ENCODE results near the gene HSP90AB1. TPM values are rescaled to one million over a fixed set of nuclear protein-coding genes. Genes with fewer than 3 reads are reported as not detected.

HSP90AB1 gene
- total and polyA plus RNA-seq, 9 of the 15 experiments (the other 6 are each of a cell fraction or from before 2014, with no cell fraction given) = 1,780 to 3,358 (median 2,262) TPM

- TF ChIP-seq ARID3A (IDR thresholded peaks at IDR 0.05; ENCODE audit: borderline replicate concordance, low read depth, low read length) = no peak
- TF ChIP-seq GATA2 (CRISPR knock-in tag; IDR thresholded peaks at IDR 0.05) = 0 out of 2 replicates have a peak, but pooled peaks have one; percentile 38
- TF ChIP-seq ZNF124 (CRISPR knock-in tag; IDR thresholded peaks at IDR 0.05) = no peak
- no peak for TF ChIP-seq IRF1 (CRISPR knock-in tag; IDR thresholded peaks at IDR 0.05; ENCODE audit: borderline replicate concordance)
- no peak for TF ChIP-seq TFE3 (CRISPR knock-in tag; IDR thresholded peaks at IDR 0.05)
- TF ChIP-seq MTA1 (IDR thresholded peaks at IDR 0.05; ENCODE audit: borderline replicate concordance) = peak; percentile 83
- no peak for TF ChIP-seq RBM15 (IDR thresholded peaks at IDR 0.05; ENCODE audit: insufficient read depth, low read length)
- peak; percentile 99 for TF ChIP-seq ATF3 (IDR thresholded peaks at IDR 0.05)
- TF ChIP-seq ATF3 (CRISPR knock-in tag; conservative IDR thresholded peaks at IDR 0.05) = peak; percentile 100
- 0 out of 2 replicates have a peak, but pooled peaks have one; percentile 4 for TF ChIP-seq POLR2AphosphoS5 (IDR thresholded peaks at IDR 0.05; ENCODE audit: control insufficient read depth, insufficient read depth, low read depth, low read length)
- peak; percentile 78 for TF ChIP-seq ETV5 (CRISPR knock-in tag; IDR thresholded peaks at IDR 0.05; ENCODE audit: low read depth)
- TF ChIP-seq PRMT5 (CRISPR knock-in tag; IDR thresholded peaks at IDR 0.05) = no peak
- no peak for TF ChIP-seq ZNF507 (tag; conservative IDR thresholded peaks at IDR 0.05)
- TF ChIP-seq POLR2AphosphoS2 (IDR thresholded peaks at IDR 0.05; ENCODE audit: low read length) = 0 out of 2 replicates have a peak, but pooled peaks have one; percentile 58
- TF ChIP-seq PML (IDR thresholded peaks at IDR 0.05; ENCODE audit: low read length) = no peak; the same call in 1 of the 2 replicates
- TF ChIP-seq SMARCB1 (IDR thresholded peaks at IDR 0.05; ENCODE audit: insufficient read length, low read depth) = no peak
- TF ChIP-seq RERE (CRISPR knock-in tag; IDR thresholded peaks at IDR 0.05; ENCODE audit: borderline replicate concordance) = no peak
Observed at GRCh38 chr6:44237813-44238433, 9.0 kb upstream of the HSP90AB1 start (continued).

Measured in K562 (cell line).